Right lobe of liver (tissue), 6 donors: ENCODE data around the gene CBFA2T2. TPM values are rescaled to one million over a fixed set of nuclear protein-coding genes. Genes with fewer than 3 reads are reported as not detected.

Experiments
- ATAC-seq, 4 donors: fragments of 200-7000 bp; cut with Tn5 transposase; one replicate each; pipeline ENCODE4 v1.9.1; 2020; ENCODE audit warnings: mild to moderate bottlenecking in 4 of 4, moderate library complexity in 4 of 4
- DNase-seq, 3 donors: peaks; one replicate each; pipeline ENCODE4 v3.0.0-alpha.2; 2020
- H3K27ac ChIP-seq, 3 donors: fragments of 200-600 bp; one replicate each; pipeline ENCODE4 v1.8.0; 2022
- H3K27me3 ChIP-seq, 2 donors: fragments of 200-600 bp; one replicate each; pipeline ENCODE4 v1.8.0; 2022
- H3K36me3 ChIP-seq, 4 donors: fragments of 200-600 bp; sonication (generic) in 1 of 4; one replicate each; pipeline versions ENCODE4 v1.5.1 to v1.8.0; 2017 to 2022; ENCODE audit warnings: control low read depth in 1 of 4
- H3K4me1 ChIP-seq, 4 donors: fragments of 200-600 bp; sonication (generic) in 1 of 4; one replicate each; pipeline versions ENCODE4 v1.5.1 to v1.8.0; 2017 to 2022; ENCODE audit warnings: control low read depth in 1 of 4
- H3K4me3 ChIP-seq, 3 donors: fragments of 200-600 bp; one replicate each; pipeline ENCODE4 v1.8.0; 2022
- H3K9me3 ChIP-seq, 4 donors: fragments of 200-600 bp; sonication (generic) in 1 of 4; one replicate each; pipeline versions ENCODE4 v1.5.1 to v1.8.0; 2017 to 2022; ENCODE audit warnings: control low read depth in 1 of 4
- CTCF ChIP-seq, 4 donors: fragments of 200-600 bp in 3 of 4; fragments of 450-650 bp in 1 of 4; IDR thresholded peaks; one replicate each; pipeline versions ENCODE4 v1.5.1 to v1.8.0; 2016 to 2022; ENCODE audit warnings: antibody characterized with exemption in 4 of 4, mild to moderate bottlenecking in 2 of 4
- POLR2A ChIP-seq: fragments of 450-650 bp; IDR thresholded peaks from one replicate; pipeline ENCODE4 v1.6.1; 2017; ENCODE audit warnings: antibody characterized with exemption, mild to moderate bottlenecking
- WGBS: methylation state at CpG from one replicate; pipeline ENCODE4 v1.1.6; 2018; ENCODE audit warnings: low coverage, low lambda C conversion rate; ENCODE audit not compliant: insufficient coverage; ENCODE audit errors: missing lambda C conversion rate; 5-methylcytosine and 5-hydroxymethylcytosine counted together
- intact Hi-C, 2 donors: fragments of 100-400 bp; cut with DNase I; formaldehyde crosslinking; loops; one replicate each; pipeline versions ENCODE4 v1.11.2 to v1.14.1; 2022
- total RNA-seq, 6 experiments: library from RNA; depleted of rRNA in 2 of 6; stranded (reverse); fragments of >200 nt in 2 of 6; fragmentation: NEBNext Ultra II Directional in 3 of 6; extraction: Animal tissue kit (Norgen Biotek cat#: 25700) in 3 of 6; gene quantifications; one replicate each; pipeline versions ENCODE4 v1.1.0 to v1.2.4, GENCODE V29; 2016 to 2023
- donor health status: DM: no; HTN: yes; CAD: no.
- donor health status: DM: no; HTN: no; CAD: no.
- donor health status: DM: no; HTN: no; CAD: no.
- donor health status: DM: no; HTN: yes; CAD: no.
- donor health status: DM: no; HTN: yes; CAD: no.

CBFA2T2 gene
- total RNA-seq, 6 experiments from 2014 or later: 4.5 to 7.3 (median 5.6) TPM

- H3K9me3 ChIP-seq: no peaks in the 10 kb centered on the region
- H3K4me1 ChIP-seq: no peaks in the 10 kb centered on the region
- ATAC-seq: no peak
- DNase-seq: no peak
- H3K27ac ChIP-seq: no peak overlapping the region
- WGBS: 89% methylated on average over 2 of the region's 2 CpGs
- no peaks in the 10 kb centered on the region for H3K27me3 ChIP-seq
- no peak for TF ChIP-seq POLR2A
- TF ChIP-seq CTCF (IDR thresholded peaks at IDR 0.05): no peak
- H3K4me3 ChIP-seq: no peak overlapping the region
- intact Hi-C loops: no loop called here
- no peaks in the 10 kb centered on the region for H3K36me3 ChIP-seq
Observed at GRCh38 chr20:33594743-33595142, 104.8 kb downstream of the CBFA2T2 start.

- intact Hi-C loops: no loop called here
- TF ChIP-seq POLR2A (no peak), CTCF (IDR thresholded peaks at IDR 0.05) (no peak)
Observed at GRCh38 chr20:33600414-33600813, 110.5 kb downstream of the CBFA2T2 start.

GRCh38 chr20:33600981-33601380, 111.1 kb downstream of the CBFA2T2 start:
- no peak overlapping the region for H3K4me3 ChIP-seq
- ATAC-seq (no peak), DNase-seq (no peak)
- no peaks in the 10 kb centered on the region for H3K9me3 ChIP-seq
- TF ChIP-seq POLR2A (no peak), CTCF (IDR thresholded peaks at IDR 0.05) (no peak)
- H3K27ac ChIP-seq: no peak overlapping the region
- peaks cover 0 to 20% (median 9%) of the 10 kb centered on the region in 4 donors for H3K4me1 ChIP-seq
- no peaks in the 10 kb centered on the region for H3K27me3 ChIP-seq
- intact Hi-C loops: no loop called here
- H3K36me3 ChIP-seq: no peaks in the 10 kb centered on the region
- WGBS: 80% methylated on average over 6 of the region's 8 CpGs

More at GRCh38 chr20:33600414-33600813, 110.5 kb downstream of the CBFA2T2 start:
- DNase-seq (no peak), ATAC-seq (no peak)
- no peak overlapping the region for H3K4me3 ChIP-seq
- no peak overlapping the region for H3K27ac ChIP-seq
- no peaks in the 10 kb centered on the region for H3K36me3 ChIP-seq
- H3K9me3 ChIP-seq: no peaks in the 10 kb centered on the region
- WGBS: 96% methylated on average over 4 of the region's 4 CpGs
- H3K27me3 ChIP-seq: no peaks in the 10 kb centered on the region
- H3K4me1 ChIP-seq: peaks cover 0 to 17% (median 9%) of the 10 kb centered on the region in 4 donors

GRCh38 chr20:33601861-33602260, 112.0 kb downstream of the CBFA2T2 start:
- DNase-seq (no peak), ATAC-seq (no peak)
- no peak overlapping the region for H3K4me3 ChIP-seq
- intact Hi-C loops: no loop called here
- no peak for TF ChIP-seq CTCF (IDR thresholded peaks at IDR 0.05)
- TF ChIP-seq POLR2A: no peak
- H3K27me3 ChIP-seq: no peaks in the 10 kb centered on the region
- 100% methylated on average over 3 of the region's 5 CpGs for WGBS
- H3K27ac ChIP-seq: no peak overlapping the region
- no peaks in the 10 kb centered on the region for H3K9me3 ChIP-seq
- peaks cover 0 to 20% (median 9%) of the 10 kb centered on the region in 4 donors for H3K4me1 ChIP-seq
- no peaks in the 10 kb centered on the region for H3K36me3 ChIP-seq
